OCI-LY3 (cell line): ENCODE data around the gene TOP2A.

Source experiments
- CTCF ChIP-seq: fragments of 200-600, 300-600 bp; sonication (generic); IDR thresholded peaks from 2 replicates; pipeline ENCODE4 v1.5.1; 2014; ENCODE audit warnings: antibody characterized with exemption, low read length, low read depth
- EZH2phosphoT487 ChIP-seq: fragments of 200-600 bp; shearing (Covaris generic); IDR thresholded peaks from 2 replicates; pipeline ENCODE4 v1.6.1; 2018; ENCODE audit warnings: antibody characterized with exemption, mixed run types, low read depth

GRCh38 chr17:40457369-40457768 lies 39.7 kb upstream of the TOP2A start:
- no peak for TF ChIP-seq CTCF
- no peak for TF ChIP-seq EZH2phosphoT487
